Large intestine (tissue), 1 donor: ENCODE data around the gene SRRM4. TPM values are rescaled to one million over a fixed set of nuclear protein-coding genes. Genes with fewer than 3 reads are reported as not detected.

Experiments
- polyA plus RNA-seq: library from polyadenylated mRNA; unstranded; fragments of 120-200 nt; gene quantifications from one replicate; pipeline ENCODE4 v1.2.1, GENCODE V29; 2013

The SRRM4 gene
- polyA plus RNA-seq, 1 donor, result 1.6 TPM

Other genes starting within 250 kb of the SRRM4 start
- gene HSPB8, start 197.4 kb downstream of the SRRM4 start, polyA plus RNA-seq, result 8.4 TPM